Measurements from ENCODE around the gene GINS3.

GINS3 gene

GRCh38 chr16:58425245-58425644, 33.0 kb downstream of the GINS3 start:
- DNase-seq (ENCODE audit: low read depth in 1 of 2, low spot score in 1 of 2): no peak

DNA sequence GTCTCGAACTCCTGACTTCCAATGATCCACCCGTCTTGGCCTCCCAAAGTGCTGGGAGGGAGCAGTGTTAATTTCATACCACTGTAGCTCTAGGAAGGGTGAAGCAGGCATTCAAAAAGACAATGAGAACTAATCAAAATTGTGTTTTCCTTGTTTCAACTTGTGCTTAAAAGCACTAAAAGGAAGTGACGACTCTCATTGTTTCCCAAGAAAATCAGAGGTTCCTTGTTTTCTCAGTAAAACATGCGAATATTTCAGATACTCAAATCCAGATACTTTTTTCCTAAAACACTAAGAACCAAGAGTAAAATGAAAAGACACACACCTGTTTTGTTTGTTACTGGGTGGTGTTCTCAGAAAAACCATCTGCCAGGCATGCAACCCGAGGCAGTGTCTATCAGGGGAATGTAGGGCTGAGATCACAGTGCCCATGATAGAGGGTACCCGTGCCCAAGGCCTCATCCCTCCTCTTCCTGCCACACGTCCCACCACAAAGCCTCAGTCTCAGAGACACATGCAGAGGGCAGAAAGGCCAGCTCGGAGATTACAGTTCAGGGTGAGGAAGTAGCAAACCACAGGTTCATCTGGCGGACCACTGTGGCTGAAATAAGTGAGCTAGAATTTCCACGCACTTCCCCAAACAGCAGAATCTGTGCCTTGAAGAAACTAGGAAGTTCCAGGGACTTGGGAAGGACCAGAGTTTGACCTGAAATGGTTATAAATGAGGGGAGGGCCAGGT, 33.7 kb downstream of the GINS3 start:
- no peak for DNase-seq (ENCODE audit: low read depth in 1 of 2, low spot score in 1 of 2)

DNA sequence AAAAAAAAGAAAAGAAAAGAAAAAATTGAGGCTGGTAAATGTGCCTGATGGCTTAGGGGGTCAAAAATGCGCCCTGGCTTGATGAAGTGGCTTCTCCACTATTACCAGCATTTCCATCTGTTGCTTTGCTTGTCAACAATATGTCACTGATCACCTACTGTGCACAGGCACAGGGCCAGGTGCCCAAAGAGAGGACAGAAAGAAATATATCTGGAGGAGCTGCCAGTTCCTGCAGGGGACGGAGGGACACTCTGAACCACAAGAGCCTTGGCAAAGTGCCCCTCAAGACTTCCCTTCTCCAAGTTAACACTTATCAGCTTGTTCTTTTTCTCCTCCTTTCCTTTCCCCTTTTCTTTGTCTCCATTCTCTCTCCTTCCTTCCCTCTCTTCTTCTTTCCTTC, 34.7 kb downstream of the GINS3 start:
- no peak for DNase-seq (ENCODE audit: low read depth in 1 of 2, low spot score in 1 of 2)

DNA sequence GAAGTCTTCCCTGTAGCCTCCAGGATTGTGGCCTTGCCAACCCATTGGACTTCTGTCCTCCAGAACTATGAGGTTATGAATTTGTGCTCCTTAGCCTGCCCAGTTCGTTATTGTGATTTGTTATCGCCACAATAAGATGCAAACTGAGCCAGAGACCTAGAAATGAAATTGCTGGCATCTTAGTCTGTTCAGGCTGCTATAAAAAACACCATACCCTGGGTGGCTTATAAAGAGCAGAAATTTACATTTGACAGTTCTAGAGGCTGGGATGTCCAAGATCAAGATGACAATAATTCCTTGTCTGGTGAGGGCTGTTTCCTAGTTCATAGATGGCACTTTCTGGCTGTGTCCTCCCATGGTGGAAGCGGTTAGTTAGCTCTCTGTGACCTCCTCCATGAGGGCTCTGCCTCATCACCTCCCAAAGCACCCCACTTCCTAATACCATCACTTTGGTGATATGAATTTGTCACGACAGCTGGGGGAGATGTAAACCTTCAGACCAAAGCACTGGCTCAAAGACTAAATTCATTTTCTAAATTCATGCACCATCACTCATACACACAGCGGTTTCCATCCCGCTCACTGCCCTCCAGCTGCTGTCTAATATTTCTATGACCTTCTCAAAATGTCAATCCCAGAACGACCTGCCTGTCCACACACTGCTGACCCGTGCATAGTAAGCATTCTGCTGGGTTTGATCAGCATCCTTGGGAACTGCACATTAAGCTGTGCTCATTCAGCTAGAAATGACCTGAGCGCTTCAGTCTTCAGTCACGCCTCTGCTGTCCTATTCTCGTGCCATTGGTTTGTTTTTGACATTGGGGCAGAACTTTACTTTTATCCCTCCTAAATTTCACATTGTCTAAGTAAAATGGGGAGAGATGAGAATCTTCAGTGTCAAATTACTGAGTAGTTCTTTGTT, 36.6 kb downstream of the GINS3 start:
- DNase-seq (ENCODE audit: low read depth in 1 of 2, low spot score in 1 of 2): no peak

DNA sequence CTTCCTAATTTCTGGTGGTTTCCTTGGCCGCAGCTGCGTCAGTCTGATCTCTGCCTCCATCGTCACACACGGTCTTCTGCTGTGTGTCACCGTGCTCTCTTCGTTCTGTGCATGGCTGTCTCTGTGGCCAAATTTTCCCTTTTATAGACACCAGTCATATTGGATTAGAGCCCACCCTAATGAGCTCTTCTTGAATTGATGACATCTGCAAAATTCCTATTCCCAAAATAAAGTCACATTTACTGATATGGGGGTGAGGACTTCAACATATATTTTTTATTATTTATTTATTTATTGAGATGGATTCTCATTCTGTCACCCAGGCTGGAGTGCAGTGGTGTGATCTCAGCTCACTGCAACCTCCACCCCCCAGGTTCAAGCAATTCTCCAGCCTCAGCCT, 38.4 kb downstream of the GINS3 start:
- DNase-seq (ENCODE audit: low read depth in 1 of 2, low spot score in 1 of 2): no peak

DNA sequence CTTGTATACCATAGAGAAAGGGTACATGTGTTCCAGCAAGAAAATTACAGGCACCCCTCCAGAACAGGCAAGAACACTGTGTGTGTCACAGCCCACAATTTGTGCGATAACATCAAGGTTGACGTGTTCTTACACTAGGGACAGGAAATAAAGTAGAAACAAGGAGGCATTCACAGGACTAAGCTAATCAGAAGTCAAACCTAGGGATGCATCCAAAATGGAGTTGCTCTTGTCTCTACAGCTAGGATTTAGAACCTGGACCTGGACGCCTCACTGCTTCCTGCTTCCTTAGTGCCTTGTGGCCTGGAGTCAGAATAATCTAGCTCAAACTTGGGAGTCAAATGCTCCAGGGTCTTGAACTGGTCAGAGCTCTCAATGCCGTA, 41.3 kb downstream of the GINS3 start:
- DNase-seq (ENCODE audit: low read depth in 1 of 2, low spot score in 1 of 2): no peak

GRCh38 chr16:58435779-58436178, 43.5 kb downstream of the GINS3 start:
- DNase-seq (ENCODE audit: low read depth in 1 of 2, low spot score in 1 of 2): no peak

DNA sequence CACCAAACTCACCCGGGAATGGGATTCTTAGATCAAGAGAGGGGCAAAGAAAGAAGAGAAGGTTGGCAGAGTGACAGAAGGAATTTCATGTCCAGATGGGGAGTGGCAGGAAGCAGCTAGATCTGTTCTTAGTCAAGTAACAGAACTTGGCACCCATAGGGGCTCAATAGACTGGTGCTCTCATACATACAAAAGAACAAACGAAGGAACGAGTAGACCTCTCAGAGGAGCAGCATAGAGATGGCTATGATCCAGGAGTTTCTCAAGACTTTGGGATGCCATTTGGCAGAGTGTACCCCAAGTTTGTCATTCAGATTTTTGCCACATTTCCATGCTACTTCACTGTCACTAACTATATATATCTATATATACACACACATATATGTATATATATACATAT, 47.9 kb downstream of the GINS3 start:
- no peak for DNase-seq (ENCODE audit: low read depth in 1 of 2, low spot score in 1 of 2)

GRCh38 chr16:58442547-58442946, 50.3 kb downstream of the GINS3 start:
- no peak for DNase-seq (ENCODE audit: low read depth in 1 of 2, low spot score in 1 of 2)

DNA sequence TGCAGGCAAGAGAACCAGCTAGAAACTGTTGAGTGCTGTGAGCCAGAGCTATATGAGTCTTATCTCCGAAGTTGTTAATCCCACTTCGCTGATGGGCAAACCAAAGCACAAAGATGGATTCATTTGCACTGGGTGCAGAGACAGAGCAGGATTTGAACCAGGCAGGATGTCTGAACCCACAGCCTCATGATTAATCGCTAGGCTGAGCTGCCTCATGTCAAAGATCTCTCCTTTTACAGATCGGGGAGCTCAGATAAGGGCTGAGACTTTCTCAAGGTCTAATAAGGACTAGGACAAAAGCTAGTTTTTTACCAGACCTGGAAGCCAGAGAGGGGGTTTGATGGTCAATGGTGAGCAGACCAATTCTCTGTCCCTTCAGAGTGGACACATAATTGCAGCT, 51.5 kb downstream of the GINS3 start:
- no peak for DNase-seq (ENCODE audit: low read depth in 1 of 2, low spot score in 1 of 2)

GRCh38 chr16:58444265-58444664, 52.0 kb downstream of the GINS3 start:
- DNase-seq (ENCODE audit: low read depth in 1 of 2, low spot score in 1 of 2): no peak

- DNase-seq (ENCODE audit: low read depth in 1 of 2, low spot score in 1 of 2): no peak
Observed at GRCh38 chr16:58448890-58449289, 56.6 kb downstream of the GINS3 start.

DNA sequence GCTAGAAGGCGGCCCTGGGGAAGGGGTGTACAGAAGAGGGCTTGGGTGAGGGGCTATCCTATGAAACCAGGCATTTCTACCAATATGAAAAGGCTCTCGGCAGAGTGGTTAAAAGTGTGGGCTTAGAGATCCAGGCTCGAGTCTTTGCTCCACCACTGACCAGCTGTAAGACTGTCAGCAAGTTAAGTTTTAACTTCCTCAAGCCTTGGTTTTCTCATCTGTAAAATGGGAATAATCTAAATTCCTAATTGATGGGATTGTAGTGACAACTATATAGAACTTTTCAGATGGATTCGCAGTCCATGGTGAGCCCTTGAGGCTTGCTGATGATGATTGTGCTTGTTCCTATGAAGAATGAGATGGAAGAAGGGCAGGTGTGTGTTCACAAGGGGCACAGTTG, 57.0 kb downstream of the GINS3 start:
- DNase-seq (ENCODE audit: low read depth in 1 of 2, low spot score in 1 of 2): no peak

GRCh38 chr16:58449768-58450167, 57.5 kb downstream of the GINS3 start:
- no peak for DNase-seq (ENCODE audit: low read depth in 1 of 2, low spot score in 1 of 2)

DNA sequence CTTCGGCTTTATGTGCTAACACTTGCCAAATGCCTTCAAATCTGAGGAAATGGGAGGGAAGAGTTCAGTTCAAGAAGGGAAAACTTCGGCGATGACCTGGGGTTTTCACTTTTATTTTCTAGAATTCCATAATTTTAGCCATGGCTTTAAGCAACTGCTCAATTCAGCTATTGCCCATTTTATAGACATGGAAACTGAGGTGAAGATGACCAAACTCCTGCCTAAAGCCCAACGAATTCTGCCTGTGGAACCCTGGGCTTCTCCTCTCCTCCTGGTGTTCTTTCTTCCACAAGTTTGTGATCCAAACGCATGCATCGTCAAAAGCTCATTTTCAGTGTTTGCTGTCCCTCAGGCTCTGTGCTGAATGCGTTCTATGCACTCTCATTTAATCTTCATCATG, 58.3 kb downstream of the GINS3 start:
- no peak for DNase-seq (ENCODE audit: low read depth in 1 of 2, low spot score in 1 of 2)

- DNase-seq (ENCODE audit: low read depth in 1 of 2, low spot score in 1 of 2): no peak
Observed at GRCh38 chr16:58451265-58451689, 59.0 kb downstream of the GINS3 start.

GRCh38 chr16:58451945-58452401, 59.7 kb downstream of the GINS3 start:
- no peak for DNase-seq (ENCODE audit: low read depth in 1 of 2, low spot score in 1 of 2)

DNA sequence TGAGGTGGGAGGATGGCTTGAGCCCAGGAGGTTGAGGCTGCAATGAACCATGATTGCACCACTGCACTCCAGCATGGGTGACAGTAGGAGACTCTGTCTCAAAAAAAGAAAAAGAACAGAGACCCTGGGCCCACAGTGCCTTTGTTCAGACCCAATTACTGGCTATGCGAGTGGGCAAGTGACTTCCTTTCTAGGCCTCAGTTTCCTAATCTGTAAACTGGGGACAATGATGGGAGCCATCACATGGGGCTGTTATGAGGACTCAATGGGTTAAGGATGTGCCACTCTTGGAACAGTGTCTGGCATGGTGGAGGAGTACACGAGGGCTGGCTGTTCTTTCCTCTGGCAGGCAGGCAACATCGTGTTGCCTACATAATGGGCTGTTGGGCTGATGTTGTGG, 60.4 kb downstream of the GINS3 start:
- no peak for DNase-seq (ENCODE audit: low read depth in 1 of 2, low spot score in 1 of 2)

GRCh38 chr16:58454178-58454577, 61.9 kb downstream of the GINS3 start:
- DNase-seq (ENCODE audit: low read depth in 1 of 2, low spot score in 1 of 2): no peak

DNA sequence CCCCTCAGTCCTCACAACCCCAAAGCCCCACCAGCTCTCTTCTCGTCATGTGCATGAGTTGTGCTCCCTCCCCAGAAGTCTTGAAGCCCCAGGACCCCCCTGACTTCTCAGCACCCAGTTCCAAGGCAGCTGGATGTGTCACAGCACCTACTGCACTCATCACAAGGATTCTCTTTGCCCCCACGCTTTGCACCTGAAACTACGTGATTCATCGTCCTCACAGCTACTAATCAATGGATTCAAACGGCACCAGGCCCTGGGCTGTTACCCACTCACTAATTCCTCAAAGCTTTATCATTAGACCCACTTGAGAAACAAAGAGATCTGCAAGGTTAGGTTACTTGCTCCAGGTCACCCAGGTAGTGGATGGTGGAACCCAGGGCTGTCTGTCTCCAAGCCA, 62.6 kb downstream of the GINS3 start:
- no peak for DNase-seq (ENCODE audit: low read depth in 1 of 2, low spot score in 1 of 2)
